Measurements from ENCODE around the gene DLK1. TPM values are rescaled to one million over a fixed set of nuclear protein-coding genes. Genes with fewer than 3 reads are reported as not detected.

Gene DLK1
- polyA plus RNA-seq, 2 of the 4 experiments (the other 2 are of a cell fraction): 0.06 TPM; not detected in 1

DNA sequence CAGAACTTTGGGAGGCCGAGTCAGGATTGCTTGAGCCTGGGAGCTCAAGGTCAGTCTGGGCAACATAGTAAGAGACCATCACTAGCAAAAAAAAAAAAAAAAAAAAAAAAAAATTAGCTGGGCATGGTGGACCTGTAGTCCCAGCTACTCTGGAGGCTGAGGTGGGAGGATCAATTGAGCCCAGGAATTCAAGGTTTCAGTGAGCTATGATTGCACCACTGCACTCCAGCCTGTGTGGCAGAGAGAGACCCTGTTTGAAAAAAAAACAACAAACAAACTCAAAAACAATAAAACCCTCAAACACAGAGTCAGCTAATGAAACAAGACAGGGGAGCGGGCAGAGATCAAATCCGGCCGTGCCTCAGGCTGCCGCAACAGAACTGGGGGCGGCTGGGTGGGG is 41.7 kb upstream of the DLK1 start:
- H3K9me3 ChIP-seq: no peaks in the 10 kb centered on the region
- FAIRE-seq (no peak), ATAC-seq (no peak), DNase-seq (ENCODE audit: low read depth in 1 of 2, low spot score in 1 of 2) (no peak)
- POLR2A ChIA-PET: no interaction called here
- WGBS (ENCODE audit: missing lambda C conversion rate): 66% methylated on average over 6 of the region's 6 CpGs
- TF ChIP-seq MAFK (IDR thresholded peaks at IDR 0.05; ENCODE audit: partially characterized antibody): no peak
- no peak overlapping the region for H3K4me3 ChIP-seq
- CTCF ChIA-PET: interaction anchor here (1.0 to 1.6 kb wide), 4 partner anchors 9 to 302 kb away, joined by 3 to 9 read pairs (median 3); no protein-coding TSS in a partner anchor
- no peak overlapping the region for H3K4me2 ChIP-seq
- peaks cover 15% of the 10 kb centered on the region for H3K4me1 ChIP-seq
- no peak overlapping the region for H3K27ac ChIP-seq

DNA sequence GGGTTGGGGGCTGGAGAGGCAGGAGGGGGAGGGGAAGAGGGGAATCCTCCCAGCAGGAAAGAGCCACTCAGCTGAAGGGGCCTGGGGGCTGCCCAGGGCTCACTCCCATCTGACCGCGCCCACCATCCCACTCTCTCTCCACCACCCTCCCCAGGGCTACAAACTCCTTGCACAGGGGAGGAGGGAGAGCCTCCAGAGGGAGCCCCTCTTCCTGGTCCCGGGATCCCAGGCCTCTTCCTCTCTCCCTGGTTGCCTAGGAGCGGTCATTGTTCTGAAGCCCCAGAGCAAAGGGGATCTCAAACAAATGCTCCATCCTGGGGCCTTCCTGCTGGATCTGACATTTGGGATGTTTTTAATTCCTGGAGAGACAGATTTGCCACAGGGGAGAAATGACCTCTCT is 39.8 kb upstream of the DLK1 start:
- H3K4me1 ChIP-seq: peaks cover 16% of the 10 kb centered on the region
- no peak for FAIRE-seq

DNA sequence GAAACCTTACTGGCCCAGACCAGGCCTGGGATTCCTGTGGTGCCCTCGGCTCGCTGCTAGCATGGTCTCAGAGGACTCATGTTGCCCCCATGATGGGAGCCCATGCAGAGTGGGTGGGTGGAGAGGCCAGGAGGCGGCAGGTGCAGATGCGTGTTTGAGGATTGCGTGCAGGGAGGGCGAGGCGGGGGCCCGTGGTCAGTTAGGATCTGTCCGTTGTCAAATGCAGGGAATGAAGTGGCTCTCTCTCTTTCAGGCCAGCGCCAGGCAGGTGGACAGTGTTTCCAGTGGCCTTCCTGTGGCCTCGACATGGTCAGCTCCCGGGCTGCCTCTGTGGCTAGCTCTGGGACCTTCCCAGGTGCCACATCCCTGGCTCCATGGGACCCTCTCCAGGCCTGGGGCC is 39.3 kb upstream of the DLK1 start:
- CTCF ChIA-PET: no interaction called here
- POLR2A ChIA-PET: interaction anchor here (0.5 kb wide), 1 partner anchor 107 kb away, joined by 4 read pairs; no protein-coding TSS in a partner anchor
- Histone ChIP-seq H3K4me3 (no peak overlapping the region), H3K4me1 (peaks cover 21% of the 10 kb centered on the region), H3K9me3 (no peaks in the 10 kb centered on the region), H3K4me2 (no peak overlapping the region), H3K27ac (peak overlapping the region in 1 of 2 experiments; percentile 96; a peak in 2 of 6 replicates)
- TF ChIP-seq, protein P1, sequence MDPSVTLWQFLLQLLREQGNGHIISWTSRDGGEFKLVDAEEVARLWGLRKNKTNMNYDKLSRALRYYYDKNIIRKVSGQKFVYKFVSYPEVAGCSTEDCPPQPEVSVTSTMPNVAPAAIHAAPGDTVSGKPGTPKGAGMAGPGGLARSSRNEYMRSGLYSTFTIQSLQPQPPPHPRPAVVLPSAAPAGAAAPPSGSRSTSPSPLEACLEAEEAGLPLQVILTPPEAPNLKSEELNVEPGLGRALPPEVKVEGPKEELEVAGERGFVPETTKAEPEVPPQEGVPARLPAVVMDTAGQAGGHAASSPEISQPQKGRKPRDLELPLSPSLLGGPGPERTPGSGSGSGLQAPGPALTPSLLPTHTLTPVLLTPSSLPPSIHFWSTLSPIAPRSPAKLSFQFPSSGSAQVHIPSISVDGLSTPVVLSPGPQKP (IDR thresholded peaks at IDR 0.05; ENCODE audit: low read depth, low read length): no peak
- TF ChIP-seq, protein P2, sequence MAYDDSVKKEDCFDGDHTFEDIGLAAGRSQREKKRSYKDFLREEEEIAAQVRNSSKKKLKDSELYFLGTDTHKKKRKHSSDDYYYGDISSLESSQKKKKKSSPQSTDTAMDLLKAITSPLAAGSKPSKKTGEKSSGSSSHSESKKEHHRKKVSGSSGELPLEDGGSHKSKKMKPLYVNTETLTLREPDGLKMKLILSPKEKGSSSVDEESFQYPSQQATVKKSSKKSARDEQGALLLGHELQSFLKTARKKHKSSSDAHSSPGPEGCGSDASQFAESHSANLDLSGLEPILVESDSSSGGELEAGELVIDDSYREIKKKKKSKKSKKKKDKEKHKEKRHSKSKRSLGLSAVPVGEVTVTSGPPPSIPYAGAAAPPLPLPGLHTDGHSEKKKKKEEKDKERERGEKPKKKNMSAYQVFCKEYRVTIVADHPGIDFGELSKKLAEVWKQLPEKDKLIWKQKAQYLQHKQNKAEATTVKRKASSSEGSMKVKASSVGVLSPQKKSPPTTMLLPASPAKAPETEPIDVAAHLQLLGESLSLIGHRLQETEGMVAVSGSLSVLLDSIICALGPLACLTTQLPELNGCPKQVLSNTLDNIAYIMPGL (CRISPR knock-in tag; IDR thresholded peaks at IDR 0.05; ENCODE audit: borderline replicate concordance): no peak
- TF ChIP-seq, protein P3, sequence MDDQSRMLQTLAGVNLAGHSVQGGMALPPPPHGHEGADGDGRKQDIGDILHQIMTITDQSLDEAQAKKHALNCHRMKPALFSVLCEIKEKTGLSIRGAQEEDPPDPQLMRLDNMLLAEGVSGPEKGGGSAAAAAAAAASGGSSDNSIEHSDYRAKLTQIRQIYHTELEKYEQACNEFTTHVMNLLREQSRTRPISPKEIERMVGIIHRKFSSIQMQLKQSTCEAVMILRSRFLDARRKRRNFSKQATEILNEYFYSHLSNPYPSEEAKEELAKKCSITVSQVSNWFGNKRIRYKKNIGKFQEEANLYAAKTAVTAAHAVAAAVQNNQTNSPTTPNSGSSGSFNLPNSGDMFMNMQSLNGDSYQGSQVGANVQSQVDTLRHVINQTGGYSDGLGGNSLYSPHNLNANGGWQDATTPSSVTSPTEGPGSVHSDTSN (IDR thresholded peaks at IDR 0.05): no peak
- TF ChIP-seq EHMT2 (IDR thresholded peaks at IDR 0.05; ENCODE audit: low read depth) (no peak), CEBPB (IDR thresholded peaks at IDR 0.05) (no peak), MYC (IDR thresholded peaks at IDR 0.05; ENCODE audit: borderline replicate concordance, low read length) (no peak), TP53 (CRISPR knock-in tag; IDR thresholded peaks at IDR 0.05) (no peak), ZSCAN20 (CRISPR knock-in tag; IDR thresholded peaks at IDR 0.05) (no peak), POLR2A (IDR thresholded peaks at IDR 0.05; ENCODE audit: low read length) (no peak)
- TF ChIP-seq, protein P4, sequence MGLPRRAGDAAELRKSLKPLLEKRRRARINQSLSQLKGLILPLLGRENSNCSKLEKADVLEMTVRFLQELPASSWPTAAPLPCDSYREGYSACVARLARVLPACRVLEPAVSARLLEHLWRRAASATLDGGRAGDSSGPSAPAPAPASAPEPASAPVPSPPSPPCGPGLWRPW (IDR thresholded peaks at IDR 0.05): no peak
- FAIRE-seq (no peak), DNase-seq (ENCODE audit: low read depth in 1 of 2, low spot score in 1 of 2) (no peak), ATAC-seq (no peak)
- 86% methylated on average over 12 of the region's 12 CpGs for WGBS (ENCODE audit: missing lambda C conversion rate)

More for the DNA sequence above, 39.8 kb upstream of the DLK1 start:
- ChIA-PET CTCF (no interaction called here), POLR2A (no interaction called here)
- Histone ChIP-seq H3K4me2 (no peak overlapping the region), H3K27ac (peak overlapping the region in 1 of 2 experiments; percentile 96; a peak in 2 of 6 replicates), H3K4me3 (no peak overlapping the region), H3K9me3 (no peaks in the 10 kb centered on the region)
- 78% methylated on average over 4 of the region's 4 CpGs for WGBS (ENCODE audit: missing lambda C conversion rate)
- ATAC-seq (no peak), DNase-seq (ENCODE audit: low read depth in 1 of 2, low spot score in 1 of 2) (no peak)
- TF ChIP-seq, protein P5, sequence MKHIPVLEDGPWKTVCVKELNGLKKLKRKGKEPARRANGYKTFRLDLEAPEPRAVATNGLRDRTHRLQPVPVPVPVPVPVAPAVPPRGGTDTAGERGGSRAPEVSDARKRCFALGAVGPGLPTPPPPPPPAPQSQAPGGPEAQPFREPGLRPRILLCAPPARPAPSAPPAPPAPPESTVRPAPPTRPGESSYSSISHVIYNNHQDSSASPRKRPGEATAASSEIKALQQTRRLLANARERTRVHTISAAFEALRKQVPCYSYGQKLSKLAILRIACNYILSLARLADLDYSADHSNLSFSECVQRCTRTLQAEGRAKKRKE (CRISPR knock-in tag; IDR thresholded peaks at IDR 0.05; ENCODE audit: low read depth): no peak
- TF ChIP-seq CHD2 (IDR thresholded peaks at IDR 0.05; ENCODE audit: low read length, partially characterized antibody) (no peak), POLR2A (IDR thresholded peaks at IDR 0.05; ENCODE audit: low read length) (no peak), MYC (IDR thresholded peaks at IDR 0.05; ENCODE audit: borderline replicate concordance, low read length) (no peak), ZC3H11A (IDR thresholded peaks at IDR 0.05) (no peak), NR3C1 (IDR thresholded peaks at IDR 0.05) (no peak), FOSB (CRISPR knock-in tag; IDR thresholded peaks at IDR 0.05) (no peak), CBX8 (IDR thresholded peaks at IDR 0.05) (no peak), NFE2L2 (conservative IDR thresholded peaks at IDR 0.05; ENCODE audit: low read length) (no peak), SMC3 (IDR thresholded peaks at IDR 0.05) (no peak)
- TF ChIP-seq, protein P6, sequence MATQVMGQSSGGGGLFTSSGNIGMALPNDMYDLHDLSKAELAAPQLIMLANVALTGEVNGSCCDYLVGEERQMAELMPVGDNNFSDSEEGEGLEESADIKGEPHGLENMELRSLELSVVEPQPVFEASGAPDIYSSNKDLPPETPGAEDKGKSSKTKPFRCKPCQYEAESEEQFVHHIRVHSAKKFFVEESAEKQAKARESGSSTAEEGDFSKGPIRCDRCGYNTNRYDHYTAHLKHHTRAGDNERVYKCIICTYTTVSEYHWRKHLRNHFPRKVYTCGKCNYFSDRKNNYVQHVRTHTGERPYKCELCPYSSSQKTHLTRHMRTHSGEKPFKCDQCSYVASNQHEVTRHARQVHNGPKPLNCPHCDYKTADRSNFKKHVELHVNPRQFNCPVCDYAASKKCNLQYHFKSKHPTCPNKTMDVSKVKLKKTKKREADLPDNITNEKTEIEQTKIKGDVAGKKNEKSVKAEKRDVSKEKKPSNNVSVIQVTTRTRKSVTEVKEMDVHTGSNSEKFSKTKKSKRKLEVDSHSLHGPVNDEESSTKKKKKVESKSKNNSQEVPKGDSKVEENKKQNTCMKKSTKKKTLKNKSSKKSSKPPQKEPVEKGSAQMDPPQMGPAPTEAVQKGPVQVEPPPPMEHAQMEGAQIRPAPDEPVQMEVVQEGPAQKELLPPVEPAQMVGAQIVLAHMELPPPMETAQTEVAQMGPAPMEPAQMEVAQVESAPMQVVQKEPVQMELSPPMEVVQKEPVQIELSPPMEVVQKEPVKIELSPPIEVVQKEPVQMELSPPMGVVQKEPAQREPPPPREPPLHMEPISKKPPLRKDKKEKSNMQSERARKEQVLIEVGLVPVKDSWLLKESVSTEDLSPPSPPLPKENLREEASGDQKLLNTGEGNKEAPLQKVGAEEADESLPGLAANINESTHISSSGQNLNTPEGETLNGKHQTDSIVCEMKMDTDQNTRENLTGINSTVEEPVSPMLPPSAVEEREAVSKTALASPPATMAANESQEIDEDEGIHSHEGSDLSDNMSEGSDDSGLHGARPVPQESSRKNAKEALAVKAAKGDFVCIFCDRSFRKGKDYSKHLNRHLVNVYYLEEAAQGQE (IDR thresholded peaks at IDR 0.05): no peak

Data from A549 (cell line).